ENCODE data around the gene NME3.

DNA sequence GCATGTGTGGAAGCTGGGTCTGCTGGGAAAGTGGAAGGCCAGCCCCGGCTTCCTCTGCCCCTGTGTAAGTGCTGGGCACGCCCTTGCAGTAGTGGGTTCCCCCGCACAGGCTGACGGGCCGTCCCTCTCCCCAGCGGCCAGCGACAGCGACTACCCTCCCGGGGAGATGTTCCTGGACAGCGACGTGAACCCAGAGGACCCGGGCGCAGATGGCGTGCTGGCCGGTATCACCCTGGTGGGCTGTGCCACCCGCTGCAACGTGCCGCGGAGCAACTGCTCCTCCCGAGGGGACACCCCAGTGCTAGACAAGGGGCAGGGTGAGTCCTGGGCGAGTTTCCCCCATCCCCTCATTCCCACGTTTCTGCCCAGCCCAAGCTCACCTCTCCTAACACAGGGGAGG lies 5.5 kb downstream of the NME3 start:
- TF ChIP-seq, protein P1, sequence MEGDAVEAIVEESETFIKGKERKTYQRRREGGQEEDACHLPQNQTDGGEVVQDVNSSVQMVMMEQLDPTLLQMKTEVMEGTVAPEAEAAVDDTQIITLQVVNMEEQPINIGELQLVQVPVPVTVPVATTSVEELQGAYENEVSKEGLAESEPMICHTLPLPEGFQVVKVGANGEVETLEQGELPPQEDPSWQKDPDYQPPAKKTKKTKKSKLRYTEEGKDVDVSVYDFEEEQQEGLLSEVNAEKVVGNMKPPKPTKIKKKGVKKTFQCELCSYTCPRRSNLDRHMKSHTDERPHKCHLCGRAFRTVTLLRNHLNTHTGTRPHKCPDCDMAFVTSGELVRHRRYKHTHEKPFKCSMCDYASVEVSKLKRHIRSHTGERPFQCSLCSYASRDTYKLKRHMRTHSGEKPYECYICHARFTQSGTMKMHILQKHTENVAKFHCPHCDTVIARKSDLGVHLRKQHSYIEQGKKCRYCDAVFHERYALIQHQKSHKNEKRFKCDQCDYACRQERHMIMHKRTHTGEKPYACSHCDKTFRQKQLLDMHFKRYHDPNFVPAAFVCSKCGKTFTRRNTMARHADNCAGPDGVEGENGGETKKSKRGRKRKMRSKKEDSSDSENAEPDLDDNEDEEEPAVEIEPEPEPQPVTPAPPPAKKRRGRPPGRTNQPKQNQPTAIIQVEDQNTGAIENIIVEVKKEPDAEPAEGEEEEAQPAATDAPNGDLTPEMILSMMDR (IDR thresholded peaks at IDR 0.05; ENCODE audit: low read depth, low read length, missing input control): no peak
- TF ChIP-seq, protein P2, sequence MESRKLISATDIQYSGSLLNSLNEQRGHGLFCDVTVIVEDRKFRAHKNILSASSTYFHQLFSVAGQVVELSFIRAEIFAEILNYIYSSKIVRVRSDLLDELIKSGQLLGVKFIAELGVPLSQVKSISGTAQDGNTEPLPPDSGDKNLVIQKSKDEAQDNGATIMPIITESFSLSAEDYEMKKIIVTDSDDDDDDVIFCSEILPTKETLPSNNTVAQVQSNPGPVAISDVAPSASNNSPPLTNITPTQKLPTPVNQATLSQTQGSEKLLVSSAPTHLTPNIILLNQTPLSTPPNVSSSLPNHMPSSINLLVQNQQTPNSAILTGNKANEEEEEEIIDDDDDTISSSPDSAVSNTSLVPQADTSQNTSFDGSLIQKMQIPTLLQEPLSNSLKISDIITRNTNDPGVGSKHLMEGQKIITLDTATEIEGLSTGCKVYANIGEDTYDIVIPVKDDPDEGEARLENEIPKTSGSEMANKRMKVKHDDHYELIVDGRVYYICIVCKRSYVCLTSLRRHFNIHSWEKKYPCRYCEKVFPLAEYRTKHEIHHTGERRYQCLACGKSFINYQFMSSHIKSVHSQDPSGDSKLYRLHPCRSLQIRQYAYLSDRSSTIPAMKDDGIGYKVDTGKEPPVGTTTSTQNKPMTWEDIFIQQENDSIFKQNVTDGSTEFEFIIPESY (IDR thresholded peaks at IDR 0.05): no peak
- TF ChIP-seq TAF1 (conservative IDR thresholded peaks at IDR 0.05) (no peak), SP1 (IDR thresholded peaks at IDR 0.05) (no peak), JUND (IDR thresholded peaks at IDR 0.05) (no peak), YY1 (IDR thresholded peaks at IDR 0.05) (no peak), EGR1 (IDR thresholded peaks at IDR 0.05; ENCODE audit: low read depth in 2 of 2) (no peak)
- TF ChIP-seq, protein P3, sequence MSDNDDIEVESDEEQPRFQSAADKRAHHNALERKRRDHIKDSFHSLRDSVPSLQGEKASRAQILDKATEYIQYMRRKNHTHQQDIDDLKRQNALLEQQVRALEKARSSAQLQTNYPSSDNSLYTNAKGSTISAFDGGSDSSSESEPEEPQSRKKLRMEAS (IDR thresholded peaks at IDR 0.05): no peak
